Activated gamma-delta T cell (primary cell): ENCODE measurements around the gene SOWAHD.
"Not testable (repeated sequence)": the region's sequence is repeated elsewhere in the genome, so short reads cannot be mapped to it uniquely, and the experiment has no call there.

Source experiments
- DNase-seq: peaks from one replicate; lab custom pipeline; 2025; lab: John Stamatoyannopoulos, UW
- total RNA-seq, 2 donors: gene quantifications; one replicate each; lab custom pipeline; 2026; lab: John Stamatoyannopoulos, UW

The SOWAHD gene
- total RNA-seq: 0.13 to 0.41 reads per million in 2 donors

GRCh38 chrX:119757979-119758730 is at the start of gene SOWAHD:
Gene SOWAHD, plus strand, starts transcription at chrX:119758588. Its CDS starts 80 bp downstream, at chrX:119758668.
- peak; percentile 20 for DNase-seq

GRCh38 chrX:119708936-119709335 is 49.5 kb upstream of the SOWAHD start:
- no peak for DNase-seq

- DNase-seq: no peak
Observed at GRCh38 chrX:119709630-119710029, 48.8 kb upstream of the SOWAHD start.

- DNase-seq: no peak
Observed at GRCh38 chrX:119721487-119721886, 36.9 kb upstream of the SOWAHD start.

- DNase-seq: no peak
Observed at GRCh38 chrX:119721926-119722325, 36.5 kb upstream of the SOWAHD start.

- DNase-seq: no peak
Observed at GRCh38 chrX:119726900-119727555, 31.4 kb upstream of the SOWAHD start.

GRCh38 chrX:119728487-119728886 is 29.9 kb upstream of the SOWAHD start:
- DNase-seq: no peak

GRCh38 chrX:119729408-119730201 is 28.8 kb upstream of the SOWAHD start:
- DNase-seq: no peak

GRCh38 chrX:119734897-119735339 is 23.5 kb upstream of the SOWAHD start:
- no peak for DNase-seq

- DNase-seq: no peak
Observed at GRCh38 chrX:119735467-119735866, 22.9 kb upstream of the SOWAHD start.

- DNase-seq: no peak
Observed at GRCh38 chrX:119736206-119736764, 22.1 kb upstream of the SOWAHD start.

GRCh38 chrX:119738742-119739141 is 19.6 kb upstream of the SOWAHD start:
- no peak for DNase-seq

- DNase-seq: no peak
Observed at GRCh38 chrX:119745283-119745848, 13.0 kb upstream of the SOWAHD start.

GRCh38 chrX:119750131-119750530 is 8.3 kb upstream of the SOWAHD start:
- not testable (repeated sequence) for DNase-seq

- not testable (repeated sequence) for DNase-seq
Observed at GRCh38 chrX:119750751-119751150, 7.6 kb upstream of the SOWAHD start.

- DNase-seq: no peak
Observed at GRCh38 chrX:119753001-119753400, 5.4 kb upstream of the SOWAHD start.

GRCh38 chrX:119753639-119754257 is 4.6 kb upstream of the SOWAHD start:
- DNase-seq: no peak

- DNase-seq: no peak
Observed at GRCh38 chrX:119755981-119756533, 2.3 kb upstream of the SOWAHD start.

- no peak for DNase-seq
Observed at GRCh38 chrX:119756926-119757635, 1.3 kb upstream of the SOWAHD start.

GRCh38 chrX:119757646-119757978 is 776 bp upstream of the SOWAHD start:
- DNase-seq: no peak
